MCF 10A (cell line): ENCODE data around the gene RSPRY1. TPM values are rescaled to one million over a fixed set of nuclear protein-coding genes. Genes with fewer than 3 reads are reported as not detected.

Source experiments
- BruUV-seq: library from RNA; stranded (reverse); fragments of 400-500 nt; replicated peaks from 2 replicates; lab custom pipeline; 2021; lab: Mats Ljungman, UMichigan
- CTCF ChIA-PET: fragments of 300-600 bp; sonication (Branson Sonifier 250); formaldehyde crosslinking; extraction: SDS; loops from one replicate; lab custom pipeline; 2021; ENCODE audit warnings: antibody characterized with exemption, inconsistent platforms; lab: Yijun Ruan, JAX
- POLR2A ChIA-PET: fragments of 300-600, 350-650 bp; sonication (Branson Sonifier 250); formaldehyde crosslinking; extraction: SDS; loops from one replicate; lab custom pipeline; 2020; ENCODE audit warnings: antibody characterized with exemption, inconsistent platforms; lab: Yijun Ruan, JAX
- DNase-seq: peaks from one replicate; pipeline ENCODE4 v3.0.0-alpha.2; 2018; ENCODE audit not compliant: unreplicated experiment
- H3K27ac Mint-ChIP-seq: one replicate; pipeline ENCODE4 v1.8.0; 2022; ENCODE audit warnings: mild to moderate bottlenecking, low read depth, mixed read lengths; ENCODE audit not compliant: unreplicated experiment
- H3K27me3 Mint-ChIP-seq: one replicate; pipeline ENCODE4 v1.8.0; 2022; ENCODE audit warnings: mixed read lengths; ENCODE audit not compliant: insufficient read depth, unreplicated experiment
- H3K36me3 Mint-ChIP-seq: one replicate; pipeline ENCODE4 v1.8.0; 2022; ENCODE audit warnings: mild to moderate bottlenecking, moderate library complexity, mixed read lengths; ENCODE audit not compliant: insufficient read depth, unreplicated experiment
- H3K4me1 Mint-ChIP-seq: one replicate; pipeline ENCODE4 v1.8.0; 2022; ENCODE audit warnings: mixed read lengths; ENCODE audit not compliant: insufficient read depth, unreplicated experiment
- H3K4me3 Mint-ChIP-seq: one replicate; pipeline ENCODE4 v1.8.0; 2022; ENCODE audit warnings: mild to moderate bottlenecking, moderate library complexity, mixed read lengths; ENCODE audit not compliant: unreplicated experiment
- H3K9me3 Mint-ChIP-seq: one replicate; pipeline ENCODE4 v1.8.0; 2022; ENCODE audit warnings: mixed read lengths; ENCODE audit not compliant: unreplicated experiment
- CTCF ChIP-seq: fragments of 200-600 bp; IDR thresholded peaks from one replicate; pipeline ENCODE4 v1.8.0; 2022; ENCODE audit warnings: antibody characterized with exemption, mild to moderate bottlenecking; ENCODE audit not compliant: unreplicated experiment
- intact Hi-C: fragments of 100-400 bp; cut with micrococcal nuclease; formaldehyde crosslinking; loops from 2 replicates; pipeline ENCODE4 v1.14.1; 2022
- total RNA-seq: library from RNA; stranded (reverse); gene quantifications from 2 replicates; pipeline ENCODE4 v1.2.3, GENCODE V29; 2022

The RSPRY1 gene
- total RNA-seq, 1 experiment from 2014 or later, result 55.9 TPM

GRCh38 chr16:57262841-57263540, 76.9 kb downstream of the RSPRY1 start:
- CTCF ChIA-PET, result interaction anchor here (0.7 to 1.0 kb wide), 3 partner anchors 18 to 143 kb away, joined by 3 read pairs; partner anchors contain the start of gene ARL2BP
- H3K36me3 Mint-ChIP-seq, result peaks cover 8% of the 10 kb centered on the region
- no peak overlapping the region for H3K4me3 Mint-ChIP-seq

GRCh38 chr16:57263541-57264351, 77.6 kb downstream of the RSPRY1 start:
- peaks cover under 1% of the 10 kb centered on the region for H3K36me3 Mint-ChIP-seq
- CTCF ChIA-PET, result interaction anchor here (0.6 to 1.3 kb wide), 5 partner anchors 18 to 500 kb away, joined by 3 to 6 read pairs (median 4); partner anchors contain the start of gene ARL2BP
- no peak overlapping the region for H3K4me3 Mint-ChIP-seq
- H3K27ac Mint-ChIP-seq, result no peak overlapping the region
- H3K9me3 Mint-ChIP-seq, result no peaks in the 10 kb centered on the region
- no peak for TF ChIP-seq CTCF
- peaks cover 35% of the 10 kb centered on the region for H3K4me1 Mint-ChIP-seq
- BruUV-seq, result no TSS peak
- intact Hi-C loops, result no loop called here
- H3K27me3 Mint-ChIP-seq, result no peaks in the 10 kb centered on the region
- POLR2A ChIA-PET, result interaction anchor here (1.0 to 8.1 kb wide), 5 partner anchors 9 to 21 kb away, joined by 3 to 137 read pairs (median 27); partner anchors contain the start of gene ARL2BP
- no peak for DNase-seq

More at GRCh38 chr16:57262841-57263540, 76.9 kb downstream of the RSPRY1 start:
- no peak for TF ChIP-seq CTCF
- no TSS peak for BruUV-seq
- DNase-seq, result no peak
- peaks cover 35% of the 10 kb centered on the region for H3K4me1 Mint-ChIP-seq
- no peaks in the 10 kb centered on the region for H3K9me3 Mint-ChIP-seq
- POLR2A ChIA-PET, result interaction anchor here (0.6 to 8.1 kb wide), 6 partner anchors 10 to 37 kb away, joined by 3 to 137 read pairs (median 6); partner anchors contain the start of gene ARL2BP
- no peak overlapping the region for H3K27ac Mint-ChIP-seq
- intact Hi-C loops, result no loop called here
- H3K27me3 Mint-ChIP-seq, result no peaks in the 10 kb centered on the region

- Mint-ChIP-seq H3K4me3 (no peak overlapping the region), H3K36me3 (no peaks in the 10 kb centered on the region), H3K9me3 (no peaks in the 10 kb centered on the region), H3K27me3 (no peaks in the 10 kb centered on the region), H3K27ac (no peak overlapping the region), H3K4me1 (peaks cover 35% of the 10 kb centered on the region)
- intact Hi-C loops, result no loop called here
- no peak for TF ChIP-seq CTCF
- CTCF ChIA-PET, result interaction anchor here (0.5 to 1.3 kb wide), 6 partner anchors 9 to 500 kb away, joined by 3 to 6 read pairs (median 4); no protein-coding TSS in a partner anchor
- DNase-seq, result no peak
- POLR2A ChIA-PET, result interaction anchor here (1.7 to 8.1 kb wide), 8 partner anchors 10 to 182 kb away, joined by 6 to 137 read pairs (median 28); partner anchors contain the start of genes ARL2BP, CIAPIN1, COQ9 and PSME3IP1
- BruUV-seq, result no TSS peak
Observed at GRCh38 chr16:57264381-57264780, 78.3 kb downstream of the RSPRY1 start.
